Measurements from ENCODE around the gene CARD11. TPM values are rescaled to one million over a fixed set of nuclear protein-coding genes. Genes with fewer than 3 reads are reported as not detected.
"Not testable (repeated sequence)": the region's sequence is repeated elsewhere in the genome, so short reads cannot be mapped to it uniquely, and the experiment has no call there.

The CARD11 gene
- total RNA-seq, 1 donor from 2014 or later: 1.4 TPM

DNA sequence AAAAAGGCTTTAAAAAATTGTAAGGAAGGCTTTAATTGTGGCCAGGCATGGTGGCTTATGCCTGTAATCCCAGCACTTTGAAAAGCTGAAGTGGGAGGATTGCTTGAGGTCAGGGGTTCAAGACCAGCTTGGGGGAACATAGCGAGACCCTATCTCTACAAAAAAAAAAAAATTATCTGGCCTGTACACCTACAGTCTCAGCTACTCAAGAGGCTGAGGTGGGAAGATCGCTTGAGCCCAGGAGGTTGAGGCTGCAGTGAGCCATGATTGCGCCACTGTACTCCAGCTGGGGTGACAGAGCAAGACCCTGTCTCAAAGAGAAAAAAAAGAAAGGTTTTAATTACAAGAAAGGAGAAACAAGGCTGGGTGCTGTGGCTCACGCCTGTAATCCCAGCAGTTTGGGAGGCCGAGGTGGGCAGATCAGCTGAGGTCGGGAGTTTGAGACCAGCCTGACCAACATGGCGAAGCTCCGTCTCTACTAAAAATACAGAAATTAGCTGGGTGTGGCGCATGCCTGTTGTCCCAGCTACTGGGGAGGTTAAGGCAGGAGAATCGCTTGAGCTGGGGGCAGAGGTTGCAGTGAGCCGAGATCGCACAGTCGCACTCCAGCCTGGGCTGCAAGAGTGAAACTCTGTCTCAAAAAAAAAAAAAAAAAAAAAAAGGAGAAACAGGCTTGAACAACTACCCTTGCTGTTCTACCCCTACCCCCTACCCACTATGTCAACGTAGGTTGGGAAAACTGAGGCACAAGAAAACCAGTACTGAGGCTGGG, 83.7 kb downstream of the CARD11 start:
- no peak for DNase-seq

- no peak for DNase-seq
These were observed 84.5 kb downstream of the CARD11 start for GRCh38 chr7:2959103-2959680.

GRCh38 chr7:2958416-2959102, 85.1 kb downstream of the CARD11 start:
- no peak for DNase-seq

DNA sequence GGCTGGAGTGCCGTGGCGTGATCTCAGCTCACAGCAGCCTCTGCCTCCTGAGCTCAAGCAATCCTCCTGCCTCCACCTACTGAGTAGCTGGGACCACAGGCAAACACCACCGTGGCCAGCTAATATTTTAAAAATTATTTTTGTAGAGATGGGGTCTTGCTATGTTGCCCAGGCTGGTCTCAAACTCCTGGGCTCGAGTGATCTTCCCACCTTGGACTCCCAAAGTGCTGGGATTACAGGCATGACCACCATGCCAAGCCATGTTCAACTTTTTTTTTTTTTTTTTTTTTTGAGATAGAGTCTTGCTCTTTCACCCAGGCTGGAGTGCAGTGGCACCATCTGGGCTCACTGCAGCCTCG, 86.3 kb downstream of the CARD11 start:
- not testable (repeated sequence) for DNase-seq

GRCh38 chr7:2956526-2957368, 86.9 kb downstream of the CARD11 start:
- peak; percentile 19 for DNase-seq

DNA sequence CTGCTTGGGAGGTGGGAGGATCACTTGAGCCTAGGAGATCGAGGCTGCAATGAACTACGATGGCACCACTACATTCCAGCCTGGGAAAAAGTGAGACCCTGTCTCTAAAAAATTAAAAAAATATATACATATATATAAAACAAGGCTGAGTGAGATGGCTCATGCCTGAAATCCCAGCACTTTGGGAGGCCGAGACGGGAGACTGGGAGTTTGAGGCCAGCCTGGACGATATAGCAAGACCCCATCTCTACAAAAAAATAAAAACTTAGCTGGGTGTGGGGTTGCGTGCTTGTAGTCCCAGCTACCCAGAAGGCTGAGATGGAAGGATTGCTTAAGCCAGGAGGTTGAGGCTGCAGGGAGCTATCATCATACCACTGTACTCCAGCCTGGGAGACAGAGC, 87.6 kb downstream of the CARD11 start:
- no peak for DNase-seq

DNA sequence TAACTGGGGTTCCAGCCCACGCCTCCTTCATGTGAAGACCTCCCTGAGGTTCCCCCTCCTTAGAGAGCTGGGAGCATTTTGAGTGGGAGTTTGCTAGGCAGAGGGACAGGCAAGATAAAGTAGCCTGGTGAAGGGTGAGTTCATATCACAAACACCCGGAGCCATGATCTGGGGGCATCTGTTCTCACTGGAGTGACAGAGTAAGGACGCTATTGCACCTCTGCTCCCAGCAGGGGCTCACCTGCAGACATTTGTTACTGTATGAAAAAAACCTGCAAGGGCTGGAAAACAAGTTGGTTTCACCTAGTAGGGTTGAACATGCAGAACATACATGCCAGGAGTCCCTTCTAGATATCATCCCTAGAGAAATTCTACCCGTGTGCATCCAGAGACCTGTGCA, 88.4 kb downstream of the CARD11 start:
- DNase-seq: no peak

DNA sequence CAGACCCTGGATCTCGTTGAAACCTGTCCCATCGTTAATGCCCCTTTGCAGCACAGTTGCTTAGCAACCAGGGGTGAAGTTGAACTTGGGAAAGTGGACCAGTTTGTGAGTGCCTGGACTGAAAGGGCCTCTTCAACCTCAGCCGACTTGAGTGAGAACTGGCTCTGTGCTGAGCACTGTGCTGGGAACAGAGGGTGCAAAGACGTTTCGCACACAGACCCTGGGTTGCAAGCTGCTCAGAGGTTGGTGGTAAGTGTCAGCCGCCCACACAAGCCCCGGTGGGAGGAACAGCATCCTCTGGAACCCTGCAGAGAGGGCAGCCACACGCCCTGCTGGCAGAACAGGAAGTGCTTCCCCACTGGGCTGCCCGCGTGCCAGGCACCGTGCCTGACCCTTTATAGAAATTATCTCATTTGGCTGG, 89.2 kb downstream of the CARD11 start:
- DNase-seq: no peak

DNA sequence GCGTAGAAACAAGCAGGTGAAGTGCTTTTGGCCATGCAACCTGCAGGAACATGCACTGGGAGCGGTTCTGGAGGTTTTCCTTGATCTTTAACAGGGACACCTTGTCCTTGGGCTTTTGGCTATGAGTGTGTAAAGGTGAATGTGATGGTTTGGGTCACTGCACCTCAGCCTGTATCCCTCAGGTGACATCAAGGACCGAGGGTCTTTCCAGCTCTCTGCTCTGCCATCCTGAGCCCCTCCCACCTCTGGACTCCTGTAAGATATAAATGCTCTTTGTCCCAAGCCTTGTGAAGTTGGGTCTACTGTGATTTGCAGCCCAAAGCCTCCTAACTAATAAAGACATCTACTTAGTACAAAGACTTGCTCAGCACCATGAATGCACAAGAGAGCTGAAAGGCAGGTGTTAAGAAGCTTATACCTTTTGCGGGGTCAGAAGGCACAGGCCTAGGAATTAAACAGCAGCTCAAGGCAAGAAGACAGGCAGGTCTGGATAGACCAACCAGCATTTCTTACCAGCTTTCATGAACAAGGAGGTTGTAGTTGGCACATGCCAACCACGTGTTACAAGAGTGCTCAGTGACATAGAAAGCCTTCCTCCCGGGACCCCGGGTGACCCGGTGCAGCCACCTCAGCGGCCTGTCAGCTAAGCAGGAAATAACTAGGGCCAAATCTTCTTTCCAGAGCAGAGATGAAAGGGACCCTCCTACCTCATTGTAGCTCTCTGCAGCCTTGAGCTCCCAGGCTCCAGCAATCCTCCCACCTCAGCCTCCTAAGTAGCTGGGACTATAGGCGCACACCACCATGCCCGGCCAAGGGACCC, 89.9 kb downstream of the CARD11 start:
- no peak for DNase-seq

- DNase-seq: peak; percentile 2
These were observed 90.6 kb downstream of the CARD11 start for GRCh38 chr7:2953099-2953498.

DNA sequence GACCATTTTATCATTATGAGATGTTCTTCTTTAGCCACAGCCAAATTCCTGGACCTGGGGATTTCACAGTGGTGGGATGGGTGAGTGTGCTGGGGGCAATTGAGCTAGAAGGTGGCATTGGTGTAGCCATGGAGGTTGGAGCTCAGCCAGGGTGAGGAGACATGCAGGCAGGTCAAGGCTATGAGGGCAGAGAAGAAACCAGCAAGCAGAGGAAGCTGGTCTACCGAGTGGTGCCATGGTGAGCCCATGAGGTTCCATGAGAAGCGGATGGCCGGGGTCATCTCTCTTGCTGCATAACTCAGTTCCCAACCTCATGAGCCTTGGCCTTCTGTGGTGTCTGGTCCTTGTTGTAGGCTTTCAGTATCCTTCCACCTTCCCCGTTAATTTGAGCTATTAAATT, 91.4 kb downstream of the CARD11 start:
- DNase-seq: no peak

DNA sequence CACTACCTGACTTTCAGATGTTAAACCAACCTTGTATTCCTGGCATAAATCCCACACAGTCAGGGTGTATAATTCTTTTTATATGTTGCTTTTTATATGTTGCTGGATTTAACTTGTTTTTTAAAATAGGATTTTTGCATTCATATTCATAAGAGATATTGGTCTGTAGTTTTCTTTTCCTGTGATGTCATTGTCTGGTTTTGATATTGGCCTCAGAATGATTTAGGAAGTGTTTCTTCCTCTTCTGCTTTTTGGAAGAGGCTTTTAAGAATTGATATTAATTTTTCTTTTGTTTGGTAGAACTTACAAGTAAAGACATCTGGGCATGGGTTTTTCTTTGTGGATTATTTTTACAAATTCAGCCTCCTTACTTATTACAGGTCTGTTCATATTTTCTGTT, 93.1 kb downstream of the CARD11 start:
- DNase-seq: no peak

GRCh38 chr7:2948749-2949148, 94.9 kb downstream of the CARD11 start:
- no peak for DNase-seq

GRCh38 chr7:2947058-2947780, 96.4 kb downstream of the CARD11 start:
- DNase-seq: no peak

DNA sequence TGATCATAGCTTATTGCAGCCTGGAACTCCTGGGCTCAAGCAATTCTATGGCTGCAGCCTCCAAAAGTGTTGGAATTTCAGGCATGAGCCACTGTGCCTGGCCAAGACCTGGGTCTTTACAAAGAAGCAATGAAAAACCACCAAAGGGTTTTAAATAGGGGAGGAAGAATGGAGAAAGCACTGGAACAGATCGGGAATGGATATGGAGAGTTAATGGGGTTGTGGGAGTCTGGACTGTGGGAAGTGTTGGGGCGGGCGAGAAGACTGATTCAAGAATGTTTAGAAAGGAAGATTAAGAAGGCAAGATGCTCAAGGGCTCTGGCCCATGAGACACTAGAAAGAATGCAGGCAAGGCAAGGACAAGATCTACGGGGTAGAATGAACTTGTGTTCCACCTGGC, 98.5 kb downstream of the CARD11 start:
- no peak for DNase-seq

GRCh38 chr7:2944739-2945138, 98.9 kb downstream of the CARD11 start:
- no peak for DNase-seq

GRCh38 chr7:2943851-2944601, 99.6 kb downstream of the CARD11 start:
- DNase-seq: no peak

DNA sequence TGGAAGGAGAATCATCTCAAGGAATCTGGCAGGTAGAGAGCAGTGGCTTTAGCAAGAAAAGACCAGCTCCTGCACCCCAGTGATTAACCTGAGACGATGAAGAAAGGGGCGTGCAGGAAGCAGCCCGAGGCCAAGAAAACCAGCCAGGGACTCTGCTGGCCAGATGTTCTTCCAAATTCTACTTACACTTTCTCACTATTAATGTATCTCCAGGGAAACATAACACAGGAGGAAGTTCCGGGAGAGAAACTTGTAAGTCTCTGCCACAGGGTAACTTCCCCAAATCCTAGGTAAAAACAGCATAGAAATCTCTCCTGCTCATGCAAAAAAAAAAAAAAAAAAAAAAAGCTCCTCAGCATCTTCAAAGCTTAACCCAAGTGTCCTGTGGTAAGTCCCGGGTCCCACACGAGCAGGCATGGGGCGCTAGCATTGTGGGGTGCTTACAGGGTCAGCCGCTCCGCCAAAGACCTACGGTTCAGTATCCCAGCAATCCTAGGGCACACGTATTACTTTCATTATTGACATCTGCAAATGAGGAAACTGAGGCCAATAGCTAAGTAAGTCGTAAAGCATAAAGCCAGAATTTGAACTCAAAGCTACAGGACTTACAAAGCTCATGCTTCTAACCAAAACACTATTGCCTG, 102.3 kb downstream of the CARD11 start:
- DNase-seq: no peak

GRCh38 chr7:2940466-2940865, 103.2 kb downstream of the CARD11 start:
- no peak for DNase-seq

DNA sequence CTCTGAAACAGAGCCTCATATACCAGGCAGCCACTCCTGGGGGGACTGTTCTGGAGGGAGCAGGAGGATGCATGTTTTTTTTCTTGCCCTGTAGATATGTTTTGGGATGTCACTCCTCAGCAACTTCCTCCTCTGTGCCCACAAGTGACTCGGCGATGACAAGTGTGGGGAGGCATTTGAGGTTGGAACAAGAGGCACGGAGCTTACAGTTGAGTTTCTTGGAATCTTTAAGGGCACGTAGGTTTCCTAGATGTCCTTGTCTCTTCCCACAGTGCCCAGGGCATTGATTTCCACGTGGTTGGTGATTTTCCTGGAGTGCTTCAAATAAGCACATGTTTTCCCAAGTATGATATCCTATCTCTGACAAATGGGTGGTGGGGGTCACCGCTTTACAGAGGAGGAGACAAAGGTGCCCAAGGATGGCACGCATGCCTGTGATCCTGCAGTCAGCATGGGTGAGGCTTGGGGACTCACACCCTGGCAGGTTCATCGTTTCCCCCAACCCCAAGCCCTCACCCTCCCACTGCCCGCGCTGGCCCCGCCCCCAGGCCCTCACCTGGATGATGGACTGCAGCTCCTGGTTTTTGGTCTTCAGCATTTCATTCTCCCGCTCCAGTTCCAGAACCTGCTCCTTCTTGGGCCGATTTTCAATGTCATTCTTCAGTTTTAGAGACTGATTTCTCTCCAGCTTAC, 104.3 kb downstream of the CARD11 start:
- no peak for DNase-seq
